OCI-LY3 (cell line): ENCODE measurements around the gene FRMD3.

Experiments
- EZH2phosphoT487 ChIP-seq: fragments of 200-600 bp; shearing (Covaris generic); IDR thresholded peaks from 2 replicates; pipeline ENCODE4 v1.6.1; 2018; ENCODE audit warnings: antibody characterized with exemption, mixed run types, low read depth
- TF ChIP-seq, protein P1 (sequence below): fragments of 200-600, 300-600 bp; sonication (generic); IDR thresholded peaks from 2 replicates; pipeline ENCODE4 v1.5.1; 2014; ENCODE audit warnings: antibody characterized with exemption, low read length, low read depth

DNA sequence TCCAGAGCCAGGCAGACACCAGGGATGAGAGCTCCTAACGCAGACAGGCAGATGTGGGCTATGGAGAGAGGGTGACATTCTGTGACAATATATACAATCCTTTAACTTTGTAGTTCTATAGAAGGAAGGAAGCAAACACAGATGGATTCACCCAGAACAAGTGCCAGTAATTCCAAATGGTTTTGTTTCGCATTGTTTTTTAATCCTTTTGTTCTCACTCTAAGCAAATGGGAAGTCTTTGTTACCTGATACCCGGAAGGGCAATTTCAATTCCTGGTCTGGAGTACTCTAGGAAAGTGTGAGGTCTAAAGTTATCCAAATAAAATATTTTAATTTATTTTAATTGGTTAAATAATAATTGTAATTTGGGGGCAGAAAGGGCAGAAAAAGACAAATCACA, 2.5 kb downstream of the FRMD3 start:
- TF ChIP-seq, protein P1, sequence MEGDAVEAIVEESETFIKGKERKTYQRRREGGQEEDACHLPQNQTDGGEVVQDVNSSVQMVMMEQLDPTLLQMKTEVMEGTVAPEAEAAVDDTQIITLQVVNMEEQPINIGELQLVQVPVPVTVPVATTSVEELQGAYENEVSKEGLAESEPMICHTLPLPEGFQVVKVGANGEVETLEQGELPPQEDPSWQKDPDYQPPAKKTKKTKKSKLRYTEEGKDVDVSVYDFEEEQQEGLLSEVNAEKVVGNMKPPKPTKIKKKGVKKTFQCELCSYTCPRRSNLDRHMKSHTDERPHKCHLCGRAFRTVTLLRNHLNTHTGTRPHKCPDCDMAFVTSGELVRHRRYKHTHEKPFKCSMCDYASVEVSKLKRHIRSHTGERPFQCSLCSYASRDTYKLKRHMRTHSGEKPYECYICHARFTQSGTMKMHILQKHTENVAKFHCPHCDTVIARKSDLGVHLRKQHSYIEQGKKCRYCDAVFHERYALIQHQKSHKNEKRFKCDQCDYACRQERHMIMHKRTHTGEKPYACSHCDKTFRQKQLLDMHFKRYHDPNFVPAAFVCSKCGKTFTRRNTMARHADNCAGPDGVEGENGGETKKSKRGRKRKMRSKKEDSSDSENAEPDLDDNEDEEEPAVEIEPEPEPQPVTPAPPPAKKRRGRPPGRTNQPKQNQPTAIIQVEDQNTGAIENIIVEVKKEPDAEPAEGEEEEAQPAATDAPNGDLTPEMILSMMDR = no peak
- TF ChIP-seq EZH2phosphoT487 = no peak
